Activated gamma-delta T cell (primary cell): Measurements from ENCODE around the gene SCAMP2.
"Not testable (repeated sequence)": the region's sequence is repeated elsewhere in the genome, so short reads cannot be mapped to it uniquely, and the experiment has no call there.

ENCODE experiments used
- DNase-seq: peaks from one replicate; lab custom pipeline; 2025; lab: John Stamatoyannopoulos, UW

Gene SCAMP2

DNA sequence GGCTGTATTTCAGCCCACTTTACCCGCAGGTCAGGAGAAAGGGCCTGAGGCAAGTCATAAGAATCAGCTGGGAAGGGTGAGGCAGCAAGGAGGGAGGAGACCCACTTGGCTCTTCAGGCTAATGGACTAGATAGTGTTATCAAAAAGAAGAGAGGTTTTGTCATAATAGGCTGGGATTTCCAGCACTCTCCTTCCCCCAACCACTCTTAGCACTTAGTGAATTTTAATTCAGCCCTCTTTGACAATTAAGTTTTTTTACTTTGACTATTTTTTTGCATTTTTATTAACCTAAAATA lies 17.4 kb upstream of the SCAMP2 start:
- no peak for DNase-seq

GRCh38 chr15:74889883-74890664 lies 16.9 kb upstream of the SCAMP2 start, which contains the start of gene MPI:
Gene MPI (plus strand): TSS chr15:74890042. CDS start chr15:74890074, 32 bp downstream.
- DNase-seq = peak; percentile 75

DNA sequence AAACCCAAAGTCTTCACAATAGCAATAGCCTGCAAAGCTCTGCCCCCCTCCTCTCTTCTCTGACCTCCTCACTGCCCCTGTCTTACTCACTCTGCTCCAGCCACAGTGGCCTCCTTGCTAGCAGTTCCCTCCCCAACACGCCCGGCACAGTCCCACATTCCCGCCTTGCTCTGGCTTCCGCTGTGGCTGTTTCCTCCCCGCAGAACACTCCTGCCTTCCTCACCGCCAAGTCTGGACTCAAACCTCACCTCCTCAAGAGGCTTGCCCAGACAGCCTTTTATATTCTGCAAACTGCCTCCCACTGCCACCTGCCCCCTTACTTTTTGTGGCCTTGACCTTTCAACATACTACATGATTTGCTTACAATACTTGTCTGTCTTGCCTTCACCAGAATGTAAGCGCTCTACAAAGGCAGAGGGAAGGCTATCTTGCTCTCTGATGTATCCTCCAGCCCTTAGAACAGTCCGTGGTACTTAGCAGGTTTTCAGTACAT lies 16.3 kb upstream of the SCAMP2 start:
- no peak for DNase-seq

DNA sequence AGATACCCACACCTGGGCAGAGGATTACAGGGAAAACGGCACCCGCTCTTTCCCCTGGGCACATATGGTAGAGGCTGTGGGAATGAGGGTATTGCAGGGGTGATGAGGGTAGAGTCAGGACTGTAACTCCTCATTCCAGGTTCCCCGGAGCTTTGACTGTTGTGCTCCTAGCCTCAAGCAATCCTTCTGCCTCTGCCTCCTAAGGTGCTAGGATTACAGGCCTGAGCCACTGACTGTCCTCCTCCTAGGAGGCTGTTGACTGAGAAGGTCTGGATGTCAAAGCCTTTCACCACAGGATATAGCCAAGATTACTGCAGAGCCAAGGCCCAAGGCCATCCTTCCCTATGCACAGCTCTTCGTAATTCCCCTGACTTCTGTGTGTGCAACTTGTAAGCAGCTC lies 15.6 kb upstream of the SCAMP2 start:
- DNase-seq = no peak

- not testable (repeated sequence) for DNase-seq
Observed at GRCh38 chr15:74887537-74888193, 14.5 kb upstream of the SCAMP2 start.

- no peak for DNase-seq
Observed at GRCh38 chr15:74885461-74885860, 12.3 kb upstream of the SCAMP2 start.

DNA sequence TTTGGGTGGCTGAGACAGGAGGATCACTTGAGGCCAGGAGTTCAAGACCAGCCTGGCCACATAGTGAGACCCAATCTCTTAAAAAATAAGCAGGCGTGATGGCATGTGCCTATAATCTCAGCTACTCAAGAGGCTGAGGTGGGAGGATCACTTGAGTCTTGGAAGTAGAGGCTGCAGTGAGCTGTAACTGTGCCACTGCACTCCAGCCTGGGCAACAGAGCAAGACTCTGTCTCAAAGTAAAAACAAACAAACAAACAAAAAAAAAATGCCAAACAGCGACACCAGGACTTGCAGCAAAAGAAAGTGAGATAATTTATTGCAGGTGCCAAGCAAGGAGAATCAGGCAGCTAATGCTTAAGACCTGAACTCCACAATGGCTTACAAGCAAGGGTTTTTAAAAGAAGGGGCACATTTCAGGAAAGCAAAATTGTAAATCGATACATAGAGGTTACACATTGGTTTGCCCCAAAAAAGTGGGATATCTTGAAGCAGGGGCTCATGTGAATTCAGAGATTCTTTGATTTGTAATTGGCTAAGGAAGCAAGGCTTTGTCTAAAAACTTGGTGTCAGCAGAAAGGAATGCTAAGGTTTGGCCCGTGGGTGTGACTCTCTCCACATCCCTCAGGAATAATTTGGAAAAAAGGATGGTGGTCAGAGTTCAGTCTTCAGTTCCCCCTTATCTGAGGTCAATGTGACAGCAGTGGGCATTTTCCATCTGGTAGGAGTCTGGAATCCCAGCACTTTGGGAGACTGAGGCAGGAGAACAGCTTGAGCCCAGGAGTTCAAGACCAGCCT lies 11.5 kb upstream of the SCAMP2 start:
- no peak for DNase-seq

DNA sequence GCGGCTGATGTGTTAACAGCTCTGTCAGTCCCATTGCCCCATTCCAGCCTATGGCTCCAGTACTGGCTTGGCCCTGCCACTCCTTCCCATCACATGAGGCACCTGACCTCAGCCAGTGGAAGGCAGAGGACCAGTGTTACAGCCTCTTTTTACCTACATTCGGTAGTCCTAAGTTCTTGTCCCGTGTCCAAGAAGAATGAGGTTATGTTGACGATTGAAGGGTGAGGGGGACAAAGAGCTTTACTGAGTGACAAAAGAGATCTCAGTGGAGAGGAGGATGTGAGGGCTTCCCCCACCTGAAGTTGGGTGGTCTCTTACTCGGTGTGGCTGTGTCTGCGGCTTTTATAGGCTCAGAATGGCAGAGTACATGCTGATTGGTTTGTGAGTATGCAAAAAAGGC lies 9.4 kb upstream of the SCAMP2 start:
- no peak for DNase-seq

GRCh38 chr15:74878273-74878672 lies 5.1 kb upstream of the SCAMP2 start:
- DNase-seq = no peak

- DNase-seq = no peak
Observed at GRCh38 chr15:74873756-74874424, 725 bp upstream of the SCAMP2 start.

DNA sequence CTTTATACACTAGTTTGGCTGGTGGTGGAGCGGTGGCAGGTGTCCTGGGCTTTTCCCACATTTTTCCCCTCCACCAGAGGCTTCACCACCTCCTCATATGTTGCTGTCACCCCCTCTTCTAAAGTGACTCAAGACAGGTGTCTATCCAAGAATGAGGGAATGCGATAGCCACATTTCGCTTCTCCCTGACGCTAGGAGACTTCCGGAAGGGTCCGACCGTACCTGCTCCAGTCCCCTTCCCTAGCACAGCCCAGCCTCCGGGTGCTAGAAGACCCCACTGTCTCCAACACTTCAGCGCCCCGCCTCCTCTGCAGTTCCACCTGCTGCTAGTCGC lies 496 bp downstream of the SCAMP2 start:
- DNase-seq = no peak

GRCh38 chr15:74870436-74871215 lies 2.5 kb downstream of the SCAMP2 start:
- no peak for DNase-seq

GRCh38 chr15:74869726-74870407 lies 3.3 kb downstream of the SCAMP2 start:
- DNase-seq = no peak

- no peak for DNase-seq
Observed at GRCh38 chr15:74869372-74869725, 3.8 kb downstream of the SCAMP2 start.

DNA sequence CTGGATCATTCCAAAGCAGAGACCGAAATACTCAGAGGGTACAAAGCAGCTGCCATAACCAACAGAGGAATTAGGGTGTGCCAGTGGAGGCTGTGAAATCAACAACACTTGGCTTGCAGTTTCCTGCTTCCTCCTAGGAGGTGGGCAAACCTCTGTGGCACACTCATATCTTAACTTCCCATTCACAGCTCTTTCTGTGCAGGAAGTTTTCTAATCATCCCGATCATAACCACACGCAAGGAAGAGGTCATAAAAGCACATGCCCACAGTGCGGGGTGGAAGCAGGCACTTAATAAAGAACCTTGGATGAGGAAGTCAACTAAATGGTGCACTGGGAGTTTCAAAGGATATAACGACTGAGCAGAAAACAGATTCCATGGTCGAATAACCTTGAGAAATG lies 5.1 kb downstream of the SCAMP2 start:
- no peak for DNase-seq

DNA sequence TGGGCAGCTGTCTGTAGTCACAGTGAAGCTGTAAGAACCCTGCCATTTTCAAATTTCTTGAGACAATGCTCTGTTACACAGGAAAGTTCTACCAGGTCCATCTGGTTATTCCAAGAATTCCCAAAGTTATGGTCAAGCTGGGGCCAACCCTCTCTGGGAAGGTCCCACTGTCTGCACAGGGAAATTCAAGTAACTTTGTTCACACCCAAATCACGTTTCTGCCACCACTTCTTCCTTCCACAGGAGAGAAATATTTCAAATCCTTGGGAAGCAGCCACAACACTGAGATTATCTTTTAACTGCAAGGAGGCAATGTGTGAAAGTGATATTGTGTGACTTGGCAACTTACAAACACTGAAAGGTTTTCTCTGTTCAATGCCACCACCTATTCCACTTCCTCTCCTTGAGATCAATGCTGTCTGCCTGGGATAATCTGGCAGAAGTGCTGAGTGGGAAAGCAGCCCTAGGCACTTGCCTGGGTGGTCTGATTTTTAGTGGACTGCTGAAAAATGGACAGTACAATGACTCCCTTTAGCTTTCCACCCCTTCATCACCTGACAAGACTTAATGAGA lies 5.6 kb downstream of the SCAMP2 start:
- no peak for DNase-seq

GRCh38 chr15:74866090-74866489 lies 7.1 kb downstream of the SCAMP2 start:
- no peak for DNase-seq

GRCh38 chr15:74865316-74865715 lies 7.8 kb downstream of the SCAMP2 start:
- no peak for DNase-seq

DNA sequence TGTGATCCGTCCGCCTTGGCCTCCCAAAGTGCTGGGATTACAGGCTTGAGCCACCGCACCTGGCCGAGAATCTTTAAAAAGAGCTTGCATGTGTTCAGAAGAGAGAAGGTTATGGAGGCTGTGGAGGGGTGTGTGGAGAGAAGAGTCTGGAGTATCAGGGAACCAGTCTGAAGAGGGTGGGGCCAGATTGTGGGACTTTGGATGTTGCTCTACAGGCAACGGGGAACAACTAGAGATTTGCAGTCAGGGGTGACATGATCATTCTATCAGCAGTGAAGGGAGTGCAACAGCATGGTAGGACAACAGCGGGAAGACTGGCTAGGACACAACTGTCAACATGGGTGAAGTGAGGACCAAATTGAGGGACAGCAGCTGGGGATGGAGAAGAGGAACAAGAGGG lies 8.9 kb downstream of the SCAMP2 start:
- no peak for DNase-seq

GRCh38 chr15:74863239-74864056 lies 9.7 kb downstream of the SCAMP2 start:
- no peak for DNase-seq
